ENCODE results near the gene PLCXD3.
"Not testable (repeated sequence)": the region's sequence is repeated elsewhere in the genome, so short reads cannot be mapped to it uniquely, and the experiment has no call there.

PLCXD3 gene

DNA sequence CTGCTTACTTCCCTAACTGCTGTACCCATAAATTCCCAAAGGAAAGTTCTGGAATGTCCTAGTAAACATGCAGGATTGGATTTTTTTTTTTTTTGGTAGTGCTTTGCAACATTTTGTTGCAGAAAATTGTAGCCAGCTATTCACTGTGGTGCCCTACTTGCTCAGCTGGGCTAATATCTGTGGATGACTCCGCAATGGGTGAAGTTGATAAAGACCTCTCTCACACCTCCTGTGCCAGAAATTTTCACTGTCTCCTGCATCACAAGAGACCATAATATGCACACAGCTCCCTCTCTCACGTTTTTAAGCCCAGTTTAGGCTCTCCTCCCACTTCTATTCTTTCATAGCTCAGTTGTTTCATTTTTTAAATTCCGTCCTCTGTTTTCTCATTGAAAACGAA lies 160.6 kb downstream of the PLCXD3 start:
- DNase-seq (ENCODE audit: low read depth): no peak

- DNase-seq (ENCODE audit: low read depth): no peak
Measured at GRCh38 chr5:41347569-41347968, 162.8 kb downstream of the PLCXD3 start.

GRCh38 chr5:41346609-41347008 lies 163.8 kb downstream of the PLCXD3 start:
- no peak for DNase-seq (ENCODE audit: low read depth)

GRCh38 chr5:41345295-41345694 lies 165.1 kb downstream of the PLCXD3 start:
- no peak for DNase-seq (ENCODE audit: low read depth)

GRCh38 chr5:41339339-41339738 lies 171.1 kb downstream of the PLCXD3 start:
- DNase-seq (ENCODE audit: low read depth): no peak

DNA sequence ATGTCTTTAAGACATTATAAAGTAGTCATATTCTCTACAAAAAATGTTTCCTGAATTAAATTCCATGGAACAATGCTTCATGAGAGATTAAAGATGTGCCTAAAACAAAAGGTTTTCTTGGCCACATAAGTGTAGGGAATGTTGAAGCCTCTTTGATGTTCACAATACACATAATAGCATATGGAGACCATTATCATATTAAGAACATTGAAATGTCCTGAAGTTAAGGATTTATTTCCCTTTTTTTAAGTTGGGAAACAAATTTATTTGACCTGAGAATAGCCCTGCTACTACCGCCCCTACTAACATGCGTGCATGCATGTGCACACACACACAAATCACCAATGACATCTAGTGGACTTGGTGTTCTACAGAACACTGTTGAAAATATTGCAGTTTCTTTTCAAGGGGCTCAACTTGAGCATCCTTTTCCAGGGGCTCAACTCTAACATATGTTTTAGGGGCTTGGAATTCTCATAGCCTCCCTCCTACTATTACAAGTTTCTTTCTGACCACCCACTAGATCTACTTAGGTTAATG lies 172.2 kb downstream of the PLCXD3 start:
- DNase-seq (ENCODE audit: low read depth): no peak

GRCh38 chr5:41337724-41338123 lies 172.7 kb downstream of the PLCXD3 start:
- DNase-seq (ENCODE audit: low read depth): no peak

DNA sequence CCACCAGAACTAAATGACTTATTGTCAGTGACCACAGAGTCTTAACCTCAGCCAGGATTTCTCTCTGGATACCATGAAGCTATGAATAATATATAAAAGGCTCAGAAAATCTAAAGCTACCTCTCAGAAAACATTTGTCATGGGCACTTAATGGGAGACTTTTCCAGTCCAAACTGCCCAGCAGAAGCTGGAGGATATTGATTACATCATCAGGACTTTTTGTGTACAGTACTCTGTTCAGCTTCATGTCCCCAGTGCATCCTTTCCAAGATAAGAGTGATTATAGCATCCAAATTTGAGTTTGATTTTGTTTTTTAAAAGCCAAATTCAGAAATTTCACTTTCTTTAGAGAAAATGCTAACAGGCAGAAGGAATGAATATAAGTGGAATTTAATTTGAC lies 173.2 kb downstream of the PLCXD3 start:
- no peak for DNase-seq (ENCODE audit: low read depth)

DNA sequence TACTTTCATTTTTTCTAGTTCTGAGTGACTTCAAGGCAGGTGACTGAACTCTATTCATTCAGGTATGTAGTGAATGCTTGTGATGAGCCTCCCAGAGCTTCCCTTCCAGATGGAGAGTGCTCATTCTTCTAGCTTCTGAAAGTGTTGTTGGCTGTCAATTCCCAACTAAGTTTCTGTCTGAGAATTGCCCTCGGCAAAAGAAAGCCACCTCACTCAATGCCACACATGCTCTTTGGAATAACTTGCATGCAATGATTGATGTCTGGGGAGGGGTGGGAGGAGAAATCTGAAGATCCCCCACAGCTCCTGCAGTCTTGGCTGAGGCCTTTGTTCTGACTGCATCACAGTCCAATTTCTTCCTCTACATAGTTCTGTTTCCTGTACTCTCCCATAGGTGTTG lies 173.9 kb downstream of the PLCXD3 start:
- no peak for DNase-seq (ENCODE audit: low read depth)

DNA sequence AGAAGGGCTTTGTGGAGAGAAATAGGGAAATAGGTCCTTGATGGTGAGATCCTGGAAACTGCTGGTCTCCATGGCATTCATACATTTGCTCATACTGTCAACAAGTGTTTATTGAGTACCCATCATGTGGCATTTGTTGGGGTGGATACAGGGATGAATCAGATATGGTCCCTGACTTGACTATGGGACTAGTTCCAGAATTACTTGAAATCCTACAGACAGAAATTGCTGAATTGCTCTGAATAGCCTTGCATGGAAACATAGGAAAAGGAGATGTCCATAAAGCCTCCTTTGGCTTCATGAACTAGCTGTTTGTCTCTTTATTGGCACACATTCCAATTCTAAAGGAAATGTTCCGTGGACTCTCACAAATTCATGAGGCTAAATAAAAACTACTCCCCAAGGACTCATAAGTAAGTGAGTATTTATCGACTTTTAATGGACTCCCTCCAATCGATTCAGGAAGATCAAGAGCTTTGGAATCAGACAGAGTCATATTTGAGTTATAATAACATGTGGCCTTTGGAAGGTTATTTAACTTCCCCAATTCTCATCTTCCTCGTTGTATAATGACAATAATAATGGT lies 174.7 kb downstream of the PLCXD3 start:
- no peak for DNase-seq (ENCODE audit: low read depth)

- DNase-seq (ENCODE audit: low read depth): no peak
Measured at GRCh38 chr5:41334758-41335157, 175.6 kb downstream of the PLCXD3 start.

GRCh38 chr5:41334221-41334620 lies 176.2 kb downstream of the PLCXD3 start:
- no peak for DNase-seq (ENCODE audit: low read depth)

GRCh38 chr5:41325074-41325473 lies 185.3 kb downstream of the PLCXD3 start:
- no peak for DNase-seq (ENCODE audit: low read depth)

GRCh38 chr5:41322826-41323225 lies 187.6 kb downstream of the PLCXD3 start:
- DNase-seq (ENCODE audit: low read depth): not testable (repeated sequence)

DNA sequence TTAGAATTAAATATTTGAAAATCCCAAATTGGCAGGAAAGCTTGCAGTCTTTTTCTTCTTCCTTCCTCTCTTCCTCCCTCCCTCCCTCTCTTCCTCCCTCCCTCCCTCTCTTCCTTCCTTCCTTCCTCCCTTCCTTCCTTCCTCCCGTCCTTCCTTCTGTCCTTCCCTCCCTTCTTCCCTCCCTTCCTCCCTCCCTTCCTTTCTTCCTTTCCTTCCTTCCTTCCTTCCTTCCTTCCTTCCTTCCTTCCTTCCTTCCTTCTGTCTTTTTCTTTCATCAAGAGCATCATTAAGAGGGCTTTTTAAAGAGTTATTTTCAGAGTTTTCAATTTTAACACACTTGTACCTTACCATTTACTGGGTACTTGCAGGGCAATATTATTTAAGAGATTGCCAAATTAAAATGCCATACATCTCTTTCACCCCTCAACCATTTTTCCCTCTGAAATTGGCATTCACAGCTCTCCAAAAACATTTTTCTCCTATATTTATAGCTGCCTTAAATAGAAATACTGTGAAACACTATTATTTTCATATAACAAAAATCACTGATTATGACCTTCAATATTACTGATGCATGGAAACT lies 197.8 kb downstream of the PLCXD3 start:
- no peak for DNase-seq (ENCODE audit: low read depth)

- DNase-seq (ENCODE audit: low read depth): no peak
Measured at GRCh38 chr5:41312066-41312465, 198.3 kb downstream of the PLCXD3 start.

DNA sequence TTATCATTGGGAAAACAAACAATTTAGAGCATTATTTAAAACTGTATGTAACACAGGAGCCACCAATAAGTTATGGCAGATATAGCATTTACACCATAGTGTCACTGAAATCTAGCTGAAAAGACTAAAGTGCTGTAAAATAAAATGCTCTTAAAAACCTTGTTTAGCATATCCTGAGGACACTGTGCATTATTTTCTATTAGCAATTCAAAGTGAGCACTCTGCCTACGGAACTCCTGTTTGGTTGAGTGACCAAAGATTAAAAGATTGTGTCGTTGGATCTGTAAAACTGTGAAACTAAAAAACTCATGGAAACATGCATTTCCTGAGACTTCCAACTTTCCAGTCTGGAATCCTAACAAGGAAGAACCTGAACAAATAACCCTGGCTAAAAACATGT lies 201.1 kb downstream of the PLCXD3 start:
- DNase-seq (ENCODE audit: low read depth): no peak

DNA sequence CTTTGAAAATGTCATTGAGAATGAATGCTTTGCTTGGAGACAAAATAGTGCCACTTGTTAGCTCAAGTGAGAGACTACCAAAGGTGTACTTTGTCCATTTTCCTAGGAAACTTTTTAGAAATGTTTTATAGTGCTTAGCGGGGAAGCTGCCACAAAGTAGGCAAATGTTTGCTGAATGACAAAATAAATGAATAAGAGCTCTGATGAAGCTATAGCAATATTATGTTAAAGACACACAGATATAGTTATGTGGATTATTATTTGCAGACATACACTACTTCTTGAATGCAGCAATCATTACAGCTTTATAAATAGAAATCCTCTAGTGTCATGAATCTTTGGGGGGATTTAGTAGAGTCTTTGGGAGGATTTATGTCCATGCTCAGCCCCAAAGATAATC lies 204.4 kb downstream of the PLCXD3 start:
- DNase-seq (ENCODE audit: low read depth): no peak

- no peak for DNase-seq (ENCODE audit: low read depth)
Measured at GRCh38 chr5:41305056-41305455, 205.3 kb downstream of the PLCXD3 start.

GRCh38 chr5:41296066-41296465 lies 214.3 kb downstream of the PLCXD3 start:
- no peak for DNase-seq (ENCODE audit: low read depth)

DNA sequence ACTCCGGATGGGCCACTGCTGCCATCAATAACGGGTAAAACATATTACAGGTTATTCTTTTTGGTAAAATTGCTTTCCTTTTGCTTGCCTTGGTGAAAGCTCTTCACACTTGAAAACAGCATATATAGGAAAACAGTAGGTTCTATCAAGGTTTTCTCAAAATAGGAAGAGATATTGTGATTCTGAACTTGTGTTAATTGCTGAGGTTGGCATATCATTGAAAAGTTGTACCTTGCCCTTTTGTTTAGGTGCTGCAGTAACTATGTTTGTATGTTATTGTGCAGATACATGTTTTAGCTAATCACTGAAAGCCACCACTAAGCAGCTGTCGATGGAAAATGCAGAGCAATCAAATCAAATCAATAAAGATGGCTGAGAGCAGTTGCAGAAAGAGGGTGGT lies 219.1 kb downstream of the PLCXD3 start:
- no peak for DNase-seq (ENCODE audit: low read depth)

GRCh38 chr5:41290810-41291209 lies 219.6 kb downstream of the PLCXD3 start:
- no peak for DNase-seq (ENCODE audit: low read depth)

DNA sequence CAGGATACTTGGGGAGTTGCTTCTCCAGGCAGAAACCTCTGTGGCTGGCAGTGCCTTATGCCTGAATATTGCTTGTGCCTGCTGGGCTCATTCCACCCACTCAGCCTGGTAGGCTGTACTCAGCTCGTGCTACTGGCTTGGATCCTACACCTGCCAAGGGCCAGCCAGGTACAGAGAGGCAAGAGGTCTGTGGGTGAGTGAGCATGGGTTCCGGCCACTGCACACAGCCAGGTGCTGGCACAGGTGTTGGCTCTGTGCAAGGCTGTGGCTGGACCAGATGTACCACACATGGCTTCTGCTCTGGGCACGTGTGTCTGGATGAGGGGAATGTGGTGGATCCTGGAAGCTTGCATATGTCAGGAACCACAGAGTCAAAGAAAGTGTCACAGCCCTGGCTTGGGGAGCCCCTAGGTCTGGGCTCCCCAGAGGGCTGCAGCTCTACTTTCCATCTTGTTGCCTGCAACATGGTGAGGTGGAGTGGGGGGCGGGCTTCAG lies 220.4 kb downstream of the PLCXD3 start:
- no peak for DNase-seq (ENCODE audit: low read depth)

DNA sequence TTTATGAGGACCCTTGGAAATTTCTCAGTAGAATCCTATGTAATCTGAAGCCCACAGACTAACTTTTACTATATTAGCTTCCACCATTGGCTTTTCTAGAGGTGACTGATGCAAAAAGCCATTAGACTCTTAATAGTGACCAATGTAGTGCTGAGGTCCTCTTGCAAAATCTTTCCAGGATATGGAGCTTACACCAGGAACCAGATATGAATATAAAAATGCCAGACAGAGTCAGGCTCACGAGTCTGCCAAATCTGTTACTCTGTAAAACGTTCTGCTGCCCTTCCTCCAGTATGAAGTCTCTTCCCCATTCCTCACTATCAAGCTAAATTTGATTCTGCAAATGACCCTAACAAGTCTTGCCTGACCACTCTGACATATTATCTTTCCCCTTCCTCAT lies 223.7 kb downstream of the PLCXD3 start:
- DNase-seq (ENCODE audit: low read depth): no peak
